ENCODE data around the gene NACAD.
"Not testable (repeated sequence)": the region's sequence is repeated elsewhere in the genome, so short reads cannot be mapped to it uniquely, and the experiment has no call there.

The NACAD gene

DNA sequence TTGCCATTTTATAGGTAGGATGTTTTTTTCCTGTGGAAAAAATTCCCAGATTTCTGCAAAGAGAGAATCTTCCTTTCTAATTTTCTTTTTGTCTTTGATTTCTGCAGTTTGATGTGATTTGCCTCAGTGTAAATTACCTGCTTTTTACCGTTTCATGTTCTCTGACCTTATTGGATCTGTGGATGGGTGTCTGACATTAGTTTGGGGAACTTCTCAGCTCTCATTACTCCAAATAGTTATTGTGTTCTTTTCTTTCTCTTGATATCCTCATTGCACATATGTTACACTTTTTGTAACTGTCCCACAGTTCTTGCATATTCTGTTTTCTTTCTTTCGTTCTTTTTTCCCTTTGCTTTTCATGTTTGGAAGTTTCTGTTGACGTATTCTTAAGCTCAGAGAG lies 28.5 kb downstream of the NACAD start:
- no peak for FAIRE-seq

DNA sequence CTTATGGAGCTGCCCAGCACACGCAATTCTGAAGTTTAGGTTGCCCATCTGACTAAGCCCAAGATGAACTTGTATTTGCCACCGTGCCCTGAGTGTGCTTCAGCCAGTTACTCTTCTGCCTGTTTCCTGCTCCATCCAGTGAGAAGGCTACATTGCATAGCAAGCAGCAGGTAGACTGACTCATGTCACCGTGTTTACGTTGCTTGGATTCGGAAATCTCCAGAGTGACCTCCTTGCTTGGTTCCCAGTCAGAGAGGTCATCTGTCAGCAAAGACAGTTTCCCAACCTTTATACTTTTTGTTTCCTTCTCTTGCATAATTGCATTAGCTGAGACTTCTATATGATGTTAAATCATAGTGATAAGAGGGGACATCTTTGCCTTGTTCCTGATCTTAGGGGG lies 30.9 kb downstream of the NACAD start:
- FAIRE-seq = no peak

More for the DNA sequence above, 28.5 kb downstream of the NACAD start:
- no peak for DNase-seq (ENCODE audit: low spot score)

DNA sequence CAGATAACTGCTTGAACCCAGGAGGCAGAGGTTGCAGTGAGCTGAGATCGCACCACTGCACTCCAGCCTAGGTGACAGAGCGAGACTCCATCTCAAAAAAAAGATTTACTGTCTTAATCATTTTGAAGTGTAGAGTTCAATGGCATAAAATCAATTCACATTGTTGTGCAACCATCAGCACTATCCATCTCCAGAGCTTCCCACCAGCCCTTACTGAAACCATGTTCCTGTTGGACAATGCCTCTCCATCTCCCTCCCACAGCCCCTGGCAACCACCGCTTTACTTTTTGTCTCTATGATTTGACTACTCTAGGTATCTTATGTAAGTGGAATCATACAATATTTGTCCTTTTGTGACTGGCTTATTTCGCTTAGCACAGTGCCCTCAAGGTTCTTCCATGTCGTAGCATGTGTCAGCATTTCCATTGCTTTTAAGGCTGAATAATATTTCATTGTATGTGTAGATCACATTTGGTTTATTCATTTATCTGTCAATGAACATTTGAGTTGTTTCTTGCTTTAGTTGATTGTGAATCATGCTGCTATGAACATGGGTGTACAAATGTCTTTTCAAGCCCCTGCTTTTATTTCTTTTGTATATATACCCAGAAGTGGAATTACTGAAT lies 33.1 kb downstream of the NACAD start:
- FAIRE-seq = no peak
- no peak for DNase-seq (ENCODE audit: low spot score)

More for the DNA sequence above, 30.9 kb downstream of the NACAD start:
- DNase-seq (ENCODE audit: low spot score) = no peak

DNA sequence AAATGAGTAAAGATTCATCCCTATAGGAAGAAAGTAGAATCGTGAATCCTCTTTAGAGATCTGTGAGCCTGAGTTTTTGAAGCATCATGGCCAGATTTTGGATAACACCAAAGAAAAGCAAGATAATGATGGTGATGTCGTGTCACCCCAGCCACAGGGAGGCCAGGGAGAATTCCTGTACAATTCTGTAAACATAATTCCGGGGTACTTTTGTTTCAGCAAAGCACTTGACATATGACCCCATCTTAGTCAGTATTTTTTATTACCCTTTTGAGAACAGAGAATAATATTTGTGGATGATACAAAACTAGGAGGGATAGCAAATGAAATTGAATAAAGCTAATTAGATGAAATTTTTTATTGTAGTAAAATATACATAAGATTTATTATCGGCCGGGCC lies 33.8 kb downstream of the NACAD start:
- no peak for DNase-seq (ENCODE audit: low spot score)

DNA sequence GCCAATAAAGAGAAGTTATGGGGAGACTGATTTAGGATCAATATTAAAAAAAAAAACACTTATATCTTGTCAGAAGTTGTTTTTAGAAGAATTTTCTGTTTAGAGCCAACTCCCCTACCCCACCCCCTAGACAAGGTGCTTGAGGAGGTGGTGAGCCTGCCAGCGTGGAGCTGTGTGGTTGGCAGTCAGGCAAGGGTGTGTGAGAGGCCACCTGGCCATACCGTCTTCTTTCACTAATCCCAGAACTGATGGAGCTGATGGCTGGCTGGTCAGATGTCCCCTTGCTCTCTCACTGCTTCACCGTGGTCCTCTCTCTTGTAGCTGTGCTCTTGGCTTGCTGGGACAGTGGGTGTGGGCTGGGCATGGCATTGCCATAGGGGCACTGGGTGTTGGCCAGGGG lies 34.3 kb downstream of the NACAD start:
- no peak for DNase-seq (ENCODE audit: low spot score)
- FAIRE-seq = no peak

More for the DNA sequence above, 33.8 kb downstream of the NACAD start:
- FAIRE-seq = no peak

DNA sequence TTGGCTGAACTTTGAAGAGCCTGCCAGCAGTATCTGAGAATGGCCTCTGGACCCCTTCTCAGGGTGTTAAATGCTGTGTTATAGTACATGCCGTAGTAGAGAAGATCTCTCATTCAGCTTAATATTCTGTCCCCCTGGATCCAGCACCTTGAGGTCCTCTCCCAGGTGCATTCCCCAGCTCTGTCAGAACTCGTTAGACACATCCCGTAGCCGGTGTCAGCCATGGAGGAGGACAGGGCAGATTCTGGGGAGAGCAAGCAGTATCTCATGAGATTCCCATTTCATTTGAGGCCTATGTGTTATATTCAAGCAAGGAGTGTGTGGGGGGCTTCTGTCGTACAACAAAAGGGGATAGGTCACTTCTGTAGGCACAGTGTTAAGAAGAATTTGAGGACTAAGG lies 34.8 kb downstream of the NACAD start:
- no peak for DNase-seq (ENCODE audit: low spot score)
- FAIRE-seq = no peak

DNA sequence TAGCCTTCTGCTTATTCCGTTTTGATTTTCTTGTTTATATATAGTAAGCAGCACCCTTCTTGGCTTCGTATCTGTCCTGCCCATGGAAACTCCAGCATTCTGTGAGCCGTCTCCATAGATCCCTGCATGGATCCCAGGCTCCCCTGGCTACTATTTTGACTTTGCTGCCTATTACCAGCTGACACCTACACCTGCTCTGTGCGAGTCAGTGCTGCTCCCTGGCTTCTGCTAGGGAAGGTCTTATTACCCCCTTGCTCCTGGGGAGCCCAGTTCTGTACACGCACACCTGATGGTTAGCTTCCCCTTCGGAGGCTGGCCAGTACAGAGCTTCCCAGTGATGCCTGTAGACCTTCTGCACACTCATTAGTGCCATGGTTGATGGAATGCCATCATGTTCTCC lies 35.4 kb downstream of the NACAD start:
- DNase-seq (ENCODE audit: low spot score) = no peak
- no peak for FAIRE-seq

DNA sequence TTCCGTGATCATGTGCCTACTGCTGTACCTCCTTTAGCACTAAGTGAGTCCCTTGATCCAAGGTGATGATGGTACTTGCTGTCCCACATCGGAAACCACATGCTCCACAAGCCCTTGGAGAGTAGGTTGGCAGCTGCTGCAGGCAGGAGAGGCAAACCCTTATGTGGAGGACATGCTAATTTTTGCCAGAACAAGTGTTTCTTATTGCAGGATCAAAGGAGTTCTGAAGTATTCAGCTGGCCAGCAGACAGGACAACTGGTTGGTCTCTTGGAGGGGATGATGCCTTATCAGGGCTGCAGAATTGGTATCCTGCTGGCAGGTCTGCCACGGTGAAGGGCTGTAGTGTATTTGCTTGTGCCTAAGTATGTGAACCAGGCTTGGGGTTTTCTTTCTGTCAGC lies 36.8 kb downstream of the NACAD start:
- no peak for DNase-seq (ENCODE audit: low spot score)
- no peak for FAIRE-seq

DNA sequence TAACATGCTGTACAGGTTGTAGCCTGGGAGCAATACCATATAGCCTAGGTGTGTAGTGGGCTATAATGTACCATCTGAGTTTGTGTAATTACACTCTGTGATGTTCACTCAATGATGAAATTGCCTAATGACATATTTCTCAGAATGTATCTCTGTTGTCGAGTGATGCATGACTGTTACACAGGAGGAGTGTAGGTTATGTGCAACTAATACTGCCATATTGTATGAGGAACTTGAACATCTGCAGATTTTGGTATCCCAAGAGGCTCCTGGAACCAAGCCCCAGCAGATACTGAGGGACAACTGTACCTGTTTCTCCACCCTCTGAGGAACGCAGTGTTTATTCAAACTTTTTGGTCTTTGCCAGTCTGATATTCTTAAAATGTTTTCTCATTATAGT lies 38.6 kb downstream of the NACAD start:
- DNase-seq (ENCODE audit: low spot score) (no peak), FAIRE-seq (no peak)

DNA sequence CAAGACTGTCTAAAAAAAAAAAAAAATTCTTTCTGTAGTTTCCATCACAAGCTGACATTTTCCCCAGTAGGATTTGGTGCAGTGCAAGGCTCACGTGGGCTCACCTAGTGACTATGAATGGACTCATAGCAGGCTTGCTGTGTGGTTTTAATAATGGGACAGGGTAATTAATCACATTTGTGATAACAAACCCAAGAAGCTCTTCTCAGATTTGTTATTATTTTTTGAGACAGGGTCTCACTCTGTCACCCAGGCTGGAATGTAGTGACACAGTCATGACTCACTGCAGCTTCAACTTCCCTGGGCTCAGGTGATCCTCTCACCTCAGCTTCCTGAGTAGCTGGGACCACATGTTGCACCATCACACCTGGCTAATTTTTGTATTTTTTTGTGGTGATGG lies 40.0 kb downstream of the NACAD start:
- DNase-seq (ENCODE audit: low spot score) (peak; percentile 10), FAIRE-seq (no peak)

DNA sequence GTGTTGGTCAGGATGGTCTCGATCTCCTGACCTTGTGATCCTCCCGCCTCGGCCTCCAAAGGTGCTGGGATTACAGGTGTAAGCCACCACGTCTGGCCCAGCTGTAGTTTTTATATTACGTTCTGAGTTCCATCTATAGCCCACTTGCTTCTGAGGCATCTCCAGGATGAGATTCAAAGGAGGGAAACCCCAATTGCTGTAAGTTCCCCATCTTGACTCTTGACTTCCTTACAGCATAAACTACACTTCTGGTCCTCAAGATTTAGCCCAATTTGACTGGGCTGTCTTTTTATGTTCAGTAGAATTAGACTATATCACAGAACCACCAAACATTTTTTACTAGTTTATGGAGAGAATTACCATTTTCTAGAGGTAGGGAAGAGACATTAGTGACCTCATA lies 44.4 kb downstream of the NACAD start:
- DNase-seq (ENCODE audit: low spot score) = no peak
- no peak for FAIRE-seq

DNA sequence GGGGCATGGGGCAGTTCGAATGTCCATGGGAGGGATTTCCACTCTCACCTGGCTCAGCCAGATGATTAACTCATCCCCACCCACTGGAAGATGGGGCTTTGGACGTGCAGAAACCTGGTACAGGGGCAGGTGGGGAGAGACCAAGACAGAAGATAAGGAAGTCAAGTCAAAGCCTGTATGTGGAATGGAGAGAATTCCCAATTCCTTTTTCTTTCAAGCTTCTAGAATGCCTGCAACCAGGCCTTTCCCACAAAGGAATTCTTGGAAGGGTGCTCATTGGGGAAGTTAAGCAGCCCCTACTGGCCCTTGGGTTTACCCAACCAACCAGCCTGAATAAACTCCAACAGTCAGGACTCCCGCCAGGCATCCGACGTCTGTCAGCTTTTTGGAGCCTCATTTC lies 49.7 kb downstream of the NACAD start:
- no peak for FAIRE-seq
- no peak for DNase-seq (ENCODE audit: low spot score)

DNA sequence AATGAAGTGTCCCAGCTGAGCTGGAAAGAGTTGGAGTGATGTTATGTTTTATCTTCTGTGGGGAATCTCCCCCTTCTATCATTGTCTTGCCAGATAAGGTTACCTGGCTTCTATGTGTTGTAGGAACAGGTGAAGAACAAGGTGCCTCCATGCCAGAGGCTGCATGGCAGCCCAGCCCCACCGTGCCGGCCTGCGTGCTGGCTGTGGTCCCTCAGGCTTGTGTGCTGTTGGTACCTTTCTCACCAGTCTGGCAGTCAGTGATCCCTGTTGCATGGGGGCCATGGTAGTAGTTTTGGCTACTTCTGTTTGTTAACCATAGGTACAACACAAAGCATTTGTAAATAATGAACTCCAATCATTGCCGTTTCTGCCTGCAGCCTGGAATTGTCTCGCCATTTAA lies 50.9 kb downstream of the NACAD start:
- FAIRE-seq (no peak), DNase-seq (ENCODE audit: low spot score) (no peak)

DNA sequence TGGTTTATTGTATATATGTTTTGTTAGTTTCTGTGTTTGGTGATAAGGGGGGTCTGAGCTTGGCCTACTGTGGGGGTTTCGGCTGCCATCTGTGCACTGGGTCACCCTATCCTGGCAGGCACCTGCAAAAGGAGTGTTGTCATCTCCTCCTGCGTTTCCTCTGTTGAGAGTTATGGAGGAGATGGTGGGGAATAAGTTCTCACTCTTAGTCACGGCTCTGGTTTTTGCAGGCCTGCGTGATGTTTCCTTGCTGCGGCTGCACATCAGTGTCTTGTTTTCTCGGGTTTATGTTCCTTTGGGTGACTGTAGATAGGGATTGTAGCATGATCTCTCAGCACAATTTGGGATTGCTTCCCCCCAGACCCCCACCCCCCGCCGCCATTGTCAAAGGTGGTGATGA lies 52.0 kb downstream of the NACAD start:
- DNase-seq (ENCODE audit: low spot score) (no peak), FAIRE-seq (no peak)

DNA sequence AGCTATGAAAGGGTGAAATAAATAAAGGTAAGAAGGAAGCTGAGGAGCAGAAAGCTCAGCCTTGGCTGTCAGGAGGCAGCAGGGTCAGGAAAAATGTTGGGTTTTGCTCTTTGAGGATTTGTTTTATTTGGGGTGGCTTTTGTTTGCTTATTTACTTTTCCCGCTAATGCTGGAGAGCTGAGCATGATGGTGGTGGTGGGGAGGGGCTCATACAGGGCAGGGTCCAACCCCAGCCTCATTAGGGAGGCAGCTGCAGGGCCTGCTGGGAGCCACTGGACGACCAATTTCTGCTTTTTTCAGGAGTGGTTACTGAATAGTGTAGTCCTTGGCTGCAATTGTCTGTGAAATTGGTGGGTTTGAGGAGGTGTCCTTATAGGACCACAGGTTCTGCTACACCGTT lies 52.5 kb downstream of the NACAD start:
- FAIRE-seq = no peak
- no peak for DNase-seq (ENCODE audit: low spot score)

DNA sequence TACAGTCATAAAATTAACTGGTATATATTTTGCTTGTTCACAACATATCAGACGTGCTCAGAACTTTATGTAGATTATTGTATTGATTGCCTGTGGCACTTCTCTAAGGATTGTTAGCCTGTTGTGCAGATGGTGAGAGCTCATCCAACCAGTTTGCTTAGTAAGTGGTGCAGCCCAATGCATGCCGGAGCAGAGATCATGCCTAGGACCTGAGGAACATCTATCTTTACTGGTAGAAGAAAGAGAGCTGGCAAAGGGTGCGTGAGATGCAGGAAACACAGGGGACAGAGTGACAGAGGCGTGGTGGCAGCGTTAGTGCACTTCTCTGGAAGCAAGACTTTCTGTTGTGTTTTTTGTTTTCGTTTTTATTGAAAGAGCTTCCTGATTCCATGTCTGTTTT lies 52.9 kb downstream of the NACAD start:
- FAIRE-seq (no peak), DNase-seq (ENCODE audit: low spot score) (no peak)

DNA sequence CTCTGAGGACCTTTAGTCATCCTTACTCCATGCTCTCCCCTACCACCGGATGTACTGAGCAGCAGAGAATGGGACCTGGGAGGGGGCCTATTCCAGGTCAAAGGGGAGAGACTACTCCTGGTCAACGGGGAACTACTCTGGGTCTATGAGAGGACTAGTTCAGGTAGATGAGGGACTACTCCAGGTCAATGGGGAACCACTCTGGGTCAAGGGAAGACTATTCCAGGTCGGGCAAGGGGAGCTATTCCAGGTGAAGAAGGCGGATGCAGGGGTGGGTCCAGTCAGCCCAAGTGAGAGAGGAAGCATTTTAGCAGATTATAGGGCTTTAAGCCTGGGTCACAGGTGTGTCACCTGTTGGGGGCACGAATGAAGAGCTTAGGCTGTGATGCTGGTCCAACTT lies 53.4 kb downstream of the NACAD start:
- FAIRE-seq (no peak), DNase-seq (ENCODE audit: low spot score) (no peak)

DNA sequence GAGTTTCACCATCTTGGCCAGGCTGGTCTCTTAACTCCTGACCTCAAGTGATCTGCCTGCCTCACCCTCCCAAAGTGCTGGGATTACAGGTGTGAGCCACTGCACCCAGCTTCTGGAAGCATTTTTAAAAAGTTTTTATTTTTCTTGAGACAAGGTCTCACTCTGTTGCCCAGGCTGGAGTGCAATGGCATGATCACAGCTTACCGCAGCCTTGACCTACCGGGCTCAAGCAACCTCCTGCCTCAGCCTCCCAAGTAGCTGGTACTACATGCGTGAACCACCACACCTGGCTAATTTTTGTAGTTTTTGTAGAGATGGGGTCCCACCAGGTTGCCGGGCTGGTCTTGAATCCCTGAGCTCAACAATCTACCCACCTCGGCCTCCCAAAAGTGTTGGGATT lies 54.1 kb downstream of the NACAD start:
- not testable (repeated sequence) for DNase-seq (ENCODE audit: low spot score); FAIRE-seq

DNA sequence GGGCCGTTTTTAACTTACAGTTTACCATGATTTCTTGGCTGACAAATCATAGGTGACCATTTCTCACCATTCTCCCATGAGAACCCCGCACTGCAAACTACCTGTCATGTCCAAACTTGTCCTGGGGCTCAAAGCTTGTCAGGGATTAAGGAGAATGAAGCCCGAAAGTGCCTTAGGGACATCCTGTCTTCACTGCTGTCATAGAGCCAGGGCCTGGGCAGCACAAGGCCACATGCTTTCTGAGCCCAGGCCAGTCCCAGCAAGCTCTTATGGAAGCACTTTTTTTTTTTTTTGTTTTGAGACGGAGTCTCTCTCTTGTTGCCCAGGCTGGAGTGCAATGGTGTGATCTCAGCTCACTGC lies 54.9 kb downstream of the NACAD start:
- FAIRE-seq (no peak), DNase-seq (ENCODE audit: low spot score) (no peak)

DNA sequence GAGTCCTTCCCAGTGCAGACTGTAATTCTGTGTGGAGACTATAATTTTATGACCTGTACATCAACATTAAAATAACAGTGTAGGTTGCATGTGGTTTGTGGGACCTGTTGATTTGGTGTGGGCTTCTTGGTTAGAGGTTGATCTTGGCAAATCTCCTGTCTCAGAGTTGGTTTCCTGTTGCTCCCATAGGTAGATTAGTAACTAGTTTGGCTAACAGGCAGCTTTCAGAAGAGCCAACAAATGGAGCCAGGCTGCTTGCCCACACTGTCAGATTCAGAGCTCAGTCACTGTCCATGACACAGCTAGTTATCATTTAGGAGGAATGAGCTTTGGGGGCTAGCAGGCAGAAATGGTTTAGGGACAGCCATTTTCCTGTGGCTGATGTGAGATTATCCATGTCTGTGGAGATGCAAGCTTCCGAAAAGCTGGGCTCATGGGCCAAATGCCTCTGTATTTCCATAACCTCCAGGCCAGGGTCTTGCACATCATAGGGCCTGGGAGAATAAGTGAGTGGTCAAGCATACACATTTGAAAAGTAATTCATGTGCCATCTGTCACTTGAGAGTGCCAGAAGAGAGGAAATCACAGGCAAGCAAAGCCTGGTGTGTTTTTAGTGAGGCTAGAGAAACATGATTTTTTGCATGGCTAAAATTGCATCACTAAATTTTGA lies 55.4 kb downstream of the NACAD start:
- DNase-seq (ENCODE audit: low spot score) (peak; percentile 88), FAIRE-seq (peak; percentile 96)

DNA sequence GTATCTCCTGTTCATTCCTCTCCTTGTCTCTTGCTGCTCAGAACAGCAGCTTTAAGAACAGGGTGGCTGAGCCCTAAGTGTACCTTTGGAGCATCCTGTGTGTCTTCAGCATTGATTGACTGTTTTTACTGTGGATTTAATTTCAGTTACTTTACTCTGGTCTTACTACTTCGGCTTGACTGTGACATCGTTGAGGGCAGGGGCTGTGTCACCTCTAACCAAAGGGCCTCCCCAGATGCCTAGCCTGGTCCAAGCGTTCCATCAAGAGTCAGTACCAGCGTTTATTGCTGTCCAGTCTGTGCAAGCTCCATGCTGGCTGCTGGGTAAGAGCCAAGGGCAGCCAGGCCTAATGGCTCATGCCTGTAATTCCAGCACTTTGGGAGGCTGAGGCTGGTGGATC lies 56.3 kb downstream of the NACAD start:
- DNase-seq (ENCODE audit: low spot score) (no peak), FAIRE-seq (no peak)

DNA sequence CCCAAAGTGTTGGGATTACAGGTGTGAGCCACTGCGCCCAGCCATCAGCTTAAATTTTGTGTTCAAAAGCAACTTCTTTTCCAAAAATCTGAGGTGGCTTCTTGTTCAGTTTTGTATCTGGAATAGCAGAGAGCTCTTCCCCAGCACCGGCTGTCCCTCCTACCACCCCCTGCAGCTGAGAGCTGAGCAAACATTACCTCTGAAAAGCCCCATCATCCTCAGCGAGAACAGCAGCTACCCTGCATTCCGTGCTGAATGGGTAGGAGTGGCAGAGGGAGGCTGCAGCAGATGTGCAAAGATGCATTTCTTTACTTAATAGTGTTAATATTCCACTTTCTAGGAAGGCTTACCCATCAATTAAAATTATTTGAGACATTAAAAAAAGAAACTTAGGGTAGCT lies 56.9 kb downstream of the NACAD start:
- DNase-seq (ENCODE audit: low spot score) = no peak
- no peak for FAIRE-seq
